HEK293 (cell line): ENCODE data around the gene MELTF.

ENCODE experiments used
- CTCF ChIA-PET: fragments of 350-600 bp; formaldehyde crosslinking; extraction: SDS; loops from one replicate; lab custom pipeline; 2021; ENCODE audit warnings: antibody characterized with exemption; lab: Yijun Ruan, JAX
- POLR2A ChIA-PET: fragments of 300-600 bp; formaldehyde crosslinking; extraction: SDS; loops from one replicate; lab custom pipeline; 2020; ENCODE audit warnings: antibody characterized with exemption, inconsistent platforms; lab: Yijun Ruan, JAX
- H3K27ac ChIP-seq: fragments of 200-500 bp; sonication (Bioruptor generic); 2 replicates; pipeline ENCODE4 v1.5.1; 2014; ENCODE audit warnings: low read depth, low read length, control low read depth, inconsistent platforms; ENCODE audit errors: extremely low read depth
- H3K36me3 ChIP-seq, 2 experiments: fragments of 200-500 bp in 1 of 2; sonication (Bioruptor generic) in 1 of 2; 1 replicate in 1 of 2; 2 replicates in 1 of 2; pipeline ENCODE4 v1.5.1; 2014 to 2017; ENCODE audit warnings: inconsistent platforms in 2 of 2, low read length in 2 of 2; ENCODE audit not compliant: control insufficient read depth in 2 of 2, insufficient read depth in 1 of 2
- H3K4me1 ChIP-seq: fragments of 200-500 bp; sonication (Bioruptor generic); 2 replicates; pipeline ENCODE4 v1.5.1; 2014; ENCODE audit warnings: mild to moderate bottlenecking, low read length, inconsistent platforms; ENCODE audit not compliant: control insufficient read depth, insufficient read depth
- H3K4me3 ChIP-seq: 2 replicates; pipeline ENCODE4 v1.5.1; 2011; ENCODE audit warnings: low read depth, mild to moderate bottlenecking, control low read depth, low read length, moderate library complexity
- H3K9me3 ChIP-seq: fragments of 200-500 bp; sonication (Bioruptor generic); 2 replicates; pipeline ENCODE4 v1.5.1; 2014; ENCODE audit warnings: low read depth, low read length, inconsistent platforms; ENCODE audit not compliant: control insufficient read depth, insufficient read depth
- BCL11A ChIP-seq: fragments of 450-650 bp; formaldehyde crosslinking; IDR thresholded peaks from 2 replicates; pipeline ENCODE4 v1.5.1; 2016; ENCODE audit warnings: low read depth, missing biosample characterization, missing genetic modification characterization
- BCL11B ChIP-seq: fragments of 450-650 bp; formaldehyde crosslinking; IDR thresholded peaks from 2 replicates; pipeline ENCODE4 v1.5.1; 2016; ENCODE audit warnings: low read depth, missing biosample characterization, missing genetic modification characterization
- GLI2 ChIP-seq: fragments of 450-650 bp; formaldehyde crosslinking; IDR thresholded peaks from 2 replicates; pipeline ENCODE4; 2017; ENCODE audit warnings: missing biosample characterization, missing genetic modification characterization, low read depth, borderline replicate concordance
- HIC1 ChIP-seq: fragments of 450-650 bp; formaldehyde crosslinking; IDR thresholded peaks from 2 replicates; pipeline ENCODE4 v1.5.1; 2016; ENCODE audit warnings: missing biosample characterization, missing genetic modification characterization
- INSM2 ChIP-seq: fragments of 450-650 bp; formaldehyde crosslinking; IDR thresholded peaks from 2 replicates; pipeline ENCODE4 v1.5.1; 2016; ENCODE audit warnings: missing biosample characterization, missing genetic modification characterization
- MYNN ChIP-seq: fragments of 450-650 bp; formaldehyde crosslinking; IDR thresholded peaks from 2 replicates; pipeline ENCODE4 v1.5.1; 2016; ENCODE audit warnings: missing biosample characterization, missing genetic modification characterization, borderline replicate concordance
- MZF1 ChIP-seq: fragments of 450-650 bp; formaldehyde crosslinking; IDR thresholded peaks from 2 replicates; pipeline ENCODE4 v1.5.1; 2017; ENCODE audit warnings: missing biosample characterization, missing genetic modification characterization, borderline replicate concordance
- REPIN1 ChIP-seq: fragments of 450-650 bp; formaldehyde crosslinking; IDR thresholded peaks from 2 replicates; pipeline ENCODE4 v1.5.1; 2017; ENCODE audit warnings: missing biosample characterization, missing genetic modification characterization, low read depth
- ZFHX2 ChIP-seq: fragments of 450-650 bp; formaldehyde crosslinking; conservative IDR thresholded peaks from 2 replicates; pipeline ENCODE4 v1.5.1; 2016; ENCODE audit warnings: missing biosample characterization, missing genetic modification characterization
- ZNF10 ChIP-seq: fragments of 450-650 bp; formaldehyde crosslinking; IDR thresholded peaks from 2 replicates; pipeline ENCODE4 v1.5.1; 2017; ENCODE audit warnings: missing biosample characterization, missing genetic modification characterization
- ZNF121 ChIP-seq: fragments of 450-650 bp; formaldehyde crosslinking; IDR thresholded peaks from 2 replicates; pipeline ENCODE4 v1.5.1; 2016; ENCODE audit warnings: missing biosample characterization, missing genetic modification characterization
- ZNF140 ChIP-seq: fragments of 450-650 bp; formaldehyde crosslinking; IDR thresholded peaks from 2 replicates; pipeline ENCODE4 v1.5.1; 2016; ENCODE audit warnings: missing biosample characterization, missing genetic modification characterization
- ZNF16 ChIP-seq: fragments of 450-650 bp; formaldehyde crosslinking; IDR thresholded peaks from 2 replicates; pipeline ENCODE4 v1.5.1; 2016; ENCODE audit warnings: low read depth, missing biosample characterization, missing genetic modification characterization
- ZNF223 ChIP-seq: fragments of 450-650 bp; formaldehyde crosslinking; IDR thresholded peaks from 2 replicates; pipeline ENCODE4 v1.5.1; 2016; ENCODE audit warnings: missing biosample characterization, missing genetic modification characterization
- ZNF266 ChIP-seq: fragments of 450-650 bp; formaldehyde crosslinking; IDR thresholded peaks from 2 replicates; pipeline ENCODE4 v1.5.1; 2016; ENCODE audit warnings: missing biosample characterization, missing genetic modification characterization, low read depth
- ZNF311 ChIP-seq: fragments of 450-650 bp; formaldehyde crosslinking; IDR thresholded peaks from 2 replicates; pipeline ENCODE4 v1.5.1; 2017; ENCODE audit warnings: missing biosample characterization, missing genetic modification characterization, borderline replicate concordance
- ZNF341 ChIP-seq: fragments of 450-650 bp; formaldehyde crosslinking; IDR thresholded peaks from 2 replicates; pipeline ENCODE4; 2016; ENCODE audit warnings: low read depth, missing biosample characterization, missing genetic modification characterization
- ZNF366 ChIP-seq: fragments of 450-650 bp; formaldehyde crosslinking; conservative IDR thresholded peaks from 2 replicates; pipeline ENCODE4 v1.5.1; 2016; ENCODE audit warnings: missing biosample characterization, missing genetic modification characterization
- ZNF37A ChIP-seq: fragments of 450-650 bp; IDR thresholded peaks from 2 replicates; pipeline ENCODE4 v1.5.1; 2018; ENCODE audit warnings: missing biosample characterization, missing genetic modification characterization
- ZNF394 ChIP-seq: fragments of 450-650 bp; formaldehyde crosslinking; IDR thresholded peaks from 2 replicates; pipeline ENCODE4 v1.5.1; 2016; ENCODE audit warnings: missing biosample characterization, missing genetic modification characterization, mild to moderate bottlenecking, moderate library complexity, borderline replicate concordance
- ZNF433 ChIP-seq: fragments of 450-650 bp; formaldehyde crosslinking; IDR thresholded peaks from 2 replicates; pipeline ENCODE4 v1.5.1; 2016; ENCODE audit warnings: missing biosample characterization, missing genetic modification characterization, low read depth
- ZNF510 ChIP-seq: fragments of 450-650 bp; formaldehyde crosslinking; IDR thresholded peaks from 2 replicates; pipeline ENCODE4 v1.5.1; 2018; ENCODE audit warnings: mild to moderate bottlenecking, missing genetic modification characterization, missing biosample characterization; ENCODE audit not compliant: insufficient replicate concordance
- ZNF558 ChIP-seq: fragments of 450-650 bp; formaldehyde crosslinking; IDR thresholded peaks from 2 replicates; pipeline ENCODE4 v1.5.1; 2016; ENCODE audit warnings: missing biosample characterization, missing genetic modification characterization
- ZNF596 ChIP-seq: fragments of 450-650 bp; IDR thresholded peaks from 2 replicates; pipeline ENCODE4 v1.5.0; 2018; ENCODE audit warnings: missing biosample characterization, mild to moderate bottlenecking, missing genetic modification characterization, moderate library complexity
- ZNF610 ChIP-seq: fragments of 450-650 bp; formaldehyde crosslinking; IDR thresholded peaks from 2 replicates; pipeline ENCODE4 v1.5.1; 2016; ENCODE audit warnings: missing biosample characterization, missing genetic modification characterization, borderline replicate concordance
- ZNF692 ChIP-seq: fragments of 450-650 bp; formaldehyde crosslinking; IDR thresholded peaks from 2 replicates; pipeline ENCODE4 v1.5.1; 2016; ENCODE audit warnings: missing biosample characterization, missing genetic modification characterization
- ZNF701 ChIP-seq: fragments of 450-650 bp; formaldehyde crosslinking; IDR thresholded peaks from 2 replicates; pipeline ENCODE4 v1.5.1; 2016; ENCODE audit warnings: missing biosample characterization, missing genetic modification characterization
- ZNF707 ChIP-seq: fragments of 450-650 bp; formaldehyde crosslinking; IDR thresholded peaks from 2 replicates; pipeline ENCODE4 v1.5.1; 2016; ENCODE audit warnings: missing biosample characterization, missing genetic modification characterization
- ZNF837 ChIP-seq: fragments of 450-650 bp; formaldehyde crosslinking; IDR thresholded peaks from 2 replicates; pipeline ENCODE4 v1.5.1; 2016; ENCODE audit warnings: missing biosample characterization, missing genetic modification characterization
- ZSCAN4 ChIP-seq: fragments of 450-650 bp; formaldehyde crosslinking; IDR thresholded peaks from 2 replicates; pipeline ENCODE4 v1.5.1; 2017; ENCODE audit warnings: missing biosample characterization, missing genetic modification characterization

The MELTF gene

DNA sequence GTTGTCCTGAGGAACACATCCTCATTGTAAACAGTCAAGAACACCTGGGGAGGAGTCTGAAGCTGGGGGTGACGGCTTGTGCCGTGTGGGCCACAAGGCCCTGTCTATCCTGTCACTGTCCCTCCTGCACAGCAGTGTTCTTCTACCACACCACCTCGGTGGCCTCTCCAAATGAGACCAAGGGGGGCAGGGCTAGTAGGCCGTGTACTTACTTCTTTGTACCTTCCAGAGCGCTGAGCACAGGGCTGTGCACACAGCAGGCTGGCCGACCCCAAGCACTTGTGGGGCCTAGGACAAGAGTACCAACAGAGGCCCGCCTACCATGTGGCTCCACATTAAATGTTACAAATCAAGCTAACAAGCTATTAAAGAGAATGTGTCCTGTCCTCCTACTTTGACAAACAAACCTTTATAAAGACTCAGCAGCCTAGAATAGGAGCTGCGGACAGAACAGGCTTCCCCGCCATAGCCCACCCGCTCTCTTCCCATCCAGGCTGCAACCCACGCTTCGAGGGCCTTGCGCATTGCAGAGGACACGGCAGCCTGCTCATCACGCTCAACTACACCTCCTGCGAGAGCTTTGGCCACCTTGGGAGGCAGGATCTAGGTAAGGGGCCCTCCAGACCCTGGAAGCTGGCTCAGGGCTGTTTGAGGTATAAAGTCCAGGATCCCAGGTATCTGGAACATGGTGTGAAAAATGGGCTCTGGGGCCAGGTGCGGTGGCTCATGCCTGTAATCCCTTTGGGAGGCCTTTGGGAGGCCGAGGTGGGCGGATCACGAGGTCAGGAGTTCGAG lies 30.5 kb downstream of the MELTF start:
- H3K4me1 ChIP-seq: no peaks in the 10 kb centered on the region; the same call in 1 of the 2 replicates
- POLR2A ChIA-PET: no interaction called here
- CTCF ChIA-PET: interaction anchor here (0.8 kb wide), 1 partner anchor 189 kb away, joined by 3 read pairs; no protein-coding TSS in a partner anchor
- H3K36me3 ChIP-seq: peaks cover 0 to 3% of the 10 kb centered on the region in 2 experiments; a peak in 1 of 3 replicates
- H3K27ac ChIP-seq: no peak overlapping the region
- TF ChIP-seq MZF1 (tag by site-specific recombination): no peak
- TF ChIP-seq ZNF366 (tag by site-specific recombination): no peak
- TF ChIP-seq ZNF692 (tag by site-specific recombination): no peak
- no peak for TF ChIP-seq ZNF10 (tag by site-specific recombination)
- TF ChIP-seq MYNN (tag by site-specific recombination): no peak
- TF ChIP-seq ZNF610: no peak
- TF ChIP-seq ZNF341 (tag by site-specific recombination): no peak
- TF ChIP-seq ZNF140 (tag by site-specific recombination): no peak
- TF ChIP-seq ZNF701 (tag by site-specific recombination): no peak
- TF ChIP-seq ZNF37A (tag by site-specific recombination): no peak
- TF ChIP-seq ZNF707 (tag by site-specific recombination): no peak
- TF ChIP-seq INSM2 (tag by site-specific recombination): no peak
- TF ChIP-seq ZNF394 (tag by site-specific recombination): no peak
- TF ChIP-seq ZNF223 (tag by site-specific recombination): no peak
- no peak for TF ChIP-seq BCL11B (tag by site-specific recombination)
- TF ChIP-seq ZFHX2 (tag by site-specific recombination): no peak
- no peak for TF ChIP-seq ZNF433
- no peak for TF ChIP-seq ZNF837 (tag by site-specific recombination)
- TF ChIP-seq ZNF121 (tag by site-specific recombination): no peak
- H3K9me3 ChIP-seq: no peaks in the 10 kb centered on the region
- no peak overlapping the region for H3K4me3 ChIP-seq

- no peak overlapping the region for H3K27ac ChIP-seq
- no peak overlapping the region for H3K4me3 ChIP-seq
- H3K4me1 ChIP-seq: no peaks in the 10 kb centered on the region
- ChIA-PET POLR2A (no interaction called here), CTCF (no interaction called here)
- no peaks in the 10 kb centered on the region for H3K36me3 ChIP-seq
- H3K9me3 ChIP-seq: no peaks in the 10 kb centered on the region
- no peak for TF ChIP-seq ZNF510 (tag by site-specific recombination)
- TF ChIP-seq HIC1 (tag by site-specific recombination): no peak
- no peak for TF ChIP-seq GLI2
- no peak for TF ChIP-seq ZNF596 (tag by site-specific recombination)
- no peak for TF ChIP-seq MYNN (tag by site-specific recombination)
- TF ChIP-seq ZNF558 (tag by site-specific recombination): no peak
- no peak for TF ChIP-seq ZSCAN4 (tag by site-specific recombination)
- no peak for TF ChIP-seq BCL11A (tag by site-specific recombination)
- TF ChIP-seq ZNF16 (tag by site-specific recombination): no peak
- no peak for TF ChIP-seq ZNF266
- no peak for TF ChIP-seq ZNF311 (tag by site-specific recombination)
- no peak for TF ChIP-seq REPIN1 (tag by site-specific recombination)
These were observed 32.3 kb downstream of the MELTF start for GRCh38 chr3:196997311-196997710.
